Urinary bladder (tissue), 4 donors: ENCODE data around the gene GLI3. TPM values are rescaled to one million over a fixed set of nuclear protein-coding genes. Genes with fewer than 3 reads are reported as not detected.

Experiments
- DNase-seq: peaks from one replicate; pipeline ENCODE4 v3.0.0-alpha.2; 2015; ENCODE audit errors: extremely low spot score
- H3K27ac ChIP-seq: one replicate; pipeline ENCODE4 v1.5.1; 2013; ENCODE audit warnings: low read depth, mild to moderate bottlenecking, moderate library complexity
- H3K36me3 ChIP-seq: one replicate; pipeline ENCODE4 v1.6.1; 2013; ENCODE audit warnings: mild to moderate bottlenecking, moderate library complexity; ENCODE audit not compliant: insufficient read depth
- H3K4me1 ChIP-seq: one replicate; pipeline ENCODE4 v1.6.1; 2013; ENCODE audit warnings: mild to moderate bottlenecking, moderate library complexity; ENCODE audit not compliant: insufficient read depth
- H3K4me3 ChIP-seq: one replicate; pipeline ENCODE4 v1.5.1; 2013; ENCODE audit warnings: low read depth, low read length
- WGBS: extraction: QIAGEN DNeasy Blood & Tissue Kit; methylation state at CpG from one replicate; pipeline ENCODE4 v1.1.7; 2013; 5-methylcytosine and 5-hydroxymethylcytosine counted together
- polyA plus RNA-seq: library from polyadenylated mRNA; stranded (reverse); fragments of 200-250 nt; gene quantifications from one replicate; pipeline ENCODE4 v1.2.3, GENCODE V29; 2013
- total RNA-seq: library from RNA; depleted of rRNA; stranded (reverse); fragments of >200 nt; gene quantifications from one replicate; pipeline ENCODE4 v1.2.3, GENCODE V29; 2014
- donor health status: healthy with polysubstance abuse.
- donor health status: healthy.

Gene GLI3
- total and polyA plus RNA-seq, 2 donors, result 8.1 to 23.2 TPM

- DNase-seq, result no peak
- Histone ChIP-seq H3K4me3 (no peak overlapping the region), H3K27ac (no peak overlapping the region), H3K36me3 (no peaks in the 10 kb centered on the region), H3K4me1 (no peaks in the 10 kb centered on the region)
- 67% methylated on average over 8 of the region's 8 CpGs for WGBS
These were observed 263.7 kb downstream of the GLI3 start for GRCh38 chr7:41973202-41973730.

- Histone ChIP-seq H3K4me3 (no peak overlapping the region), H3K27ac (no peak overlapping the region), H3K4me1 (no peaks in the 10 kb centered on the region), H3K36me3 (no peaks in the 10 kb centered on the region)
- no peak for DNase-seq
- 93% methylated on average over 4 of the region's 4 CpGs for WGBS
These were observed 264.2 kb downstream of the GLI3 start for GRCh38 chr7:41972776-41973175.

GRCh38 chr7:41972270-41972669 lies 264.7 kb downstream of the GLI3 start:
- Histone ChIP-seq H3K4me3 (no peak overlapping the region), H3K4me1 (no peaks in the 10 kb centered on the region), H3K27ac (no peak overlapping the region), H3K36me3 (no peaks in the 10 kb centered on the region)
- no peak for DNase-seq
- WGBS, result 93% methylated on average over 13 of the region's 13 CpGs

- Histone ChIP-seq H3K4me1 (no peaks in the 10 kb centered on the region), H3K4me3 (no peak overlapping the region), H3K36me3 (no peaks in the 10 kb centered on the region), H3K27ac (no peak overlapping the region)
- DNase-seq, result no peak
- WGBS, result 93% methylated on average over 9 of the region's 9 CpGs
These were observed 265.3 kb downstream of the GLI3 start for GRCh38 chr7:41971640-41972187.

GRCh38 chr7:41970941-41971340 lies 266.1 kb downstream of the GLI3 start:
- WGBS, result 87% methylated on average over 5 of the region's 5 CpGs
- DNase-seq, result no peak
- H3K27ac ChIP-seq, result no peak overlapping the region
- no peak overlapping the region for H3K4me3 ChIP-seq
- H3K36me3 ChIP-seq, result no peaks in the 10 kb centered on the region
- no peaks in the 10 kb centered on the region for H3K4me1 ChIP-seq

- no peak for DNase-seq
- H3K27ac ChIP-seq, result no peak overlapping the region
- WGBS, result 96% methylated on average over 1 of the region's 1 CpG
These were observed 267.4 kb downstream of the GLI3 start for GRCh38 chr7:41969561-41970105.

GRCh38 chr7:41967156-41967555 lies 269.9 kb downstream of the GLI3 start:
- no peaks in the 10 kb centered on the region for H3K36me3 ChIP-seq
- H3K4me1 ChIP-seq, result no peaks in the 10 kb centered on the region
- 62% methylated on average over 3 of the region's 3 CpGs for WGBS
- no peak for DNase-seq
- H3K27ac ChIP-seq, result no peak overlapping the region
- no peak overlapping the region for H3K4me3 ChIP-seq

More at GRCh38 chr7:41969561-41970105, 267.4 kb downstream of the GLI3 start:
- Histone ChIP-seq H3K36me3 (no peaks in the 10 kb centered on the region), H3K4me1 (no peaks in the 10 kb centered on the region), H3K4me3 (no peak overlapping the region)

GRCh38 chr7:41965951-41966505 lies 271.0 kb downstream of the GLI3 start:
- no peak overlapping the region for H3K27ac ChIP-seq
- 98% methylated on average over 62 of the region's 62 CpGs for WGBS
- H3K36me3 ChIP-seq, result no peaks in the 10 kb centered on the region
- H3K4me1 ChIP-seq, result no peaks in the 10 kb centered on the region
- DNase-seq, result no peak
- no peak overlapping the region for H3K4me3 ChIP-seq

GRCh38 chr7:41964849-41965745 lies 271.9 kb downstream of the GLI3 start:
- DNase-seq, result no peak
- Histone ChIP-seq H3K36me3 (no peaks in the 10 kb centered on the region), H3K4me3 (no peak overlapping the region), H3K4me1 (no peaks in the 10 kb centered on the region), H3K27ac (no peak overlapping the region)
- WGBS, result 96% methylated on average over 47 of the region's 47 CpGs

- Histone ChIP-seq H3K27ac (no peak overlapping the region), H3K4me3 (no peak overlapping the region), H3K36me3 (no peaks in the 10 kb centered on the region), H3K4me1 (no peaks in the 10 kb centered on the region)
- WGBS, result 94% methylated on average over 16 of the region's 16 CpGs
- DNase-seq, result no peak
These were observed 272.7 kb downstream of the GLI3 start for GRCh38 chr7:41964183-41964753.

GRCh38 chr7:41956705-41957104 lies 280.3 kb downstream of the GLI3 start:
- Histone ChIP-seq H3K36me3 (no peaks in the 10 kb centered on the region), H3K27ac (no peak overlapping the region), H3K4me3 (no peak overlapping the region), H3K4me1 (no peaks in the 10 kb centered on the region)
- WGBS, result 49% methylated on average over 10 of the region's 10 CpGs
- DNase-seq, result no peak

GRCh38 chr7:41955893-41956675 lies 280.9 kb downstream of the GLI3 start:
- Histone ChIP-seq H3K36me3 (no peaks in the 10 kb centered on the region), H3K27ac (no peak overlapping the region), H3K4me3 (no peak overlapping the region), H3K4me1 (no peaks in the 10 kb centered on the region)
- peak; percentile 94 for DNase-seq
- 19% methylated on average over 16 of the region's 16 CpGs for WGBS

- Histone ChIP-seq H3K4me3 (no peak overlapping the region), H3K36me3 (no peaks in the 10 kb centered on the region), H3K27ac (no peak overlapping the region), H3K4me1 (no peaks in the 10 kb centered on the region)
- DNase-seq, result no peak
- 18% methylated on average over 3 of the region's 3 CpGs for WGBS
These were observed 281.6 kb downstream of the GLI3 start for GRCh38 chr7:41955451-41955850.
